ENCODE measurements around the gene FAM107B. TPM values are rescaled to one million over a fixed set of nuclear protein-coding genes. Genes with fewer than 3 reads are reported as not detected.
A peak's percentile ranks its signal among the peaks of the same experiment; 100 is the strongest.

Gene FAM107B
- total and polyA plus RNA-seq, 2 of the 13 experiments (the other 11 are each of a cell fraction or from before 2014, with no cell fraction given) = 15.7 to 24.8 TPM

GRCh38 chr10:14553448-14553847 is 221.2 kb downstream of the FAM107B start (continued):
- TF ChIP-seq AFF4 (CRISPR knock-in tag; IDR thresholded peaks at IDR 0.05) (no peak), FOSL2 (CRISPR knock-in tag; IDR thresholded peaks at IDR 0.05) (peak; percentile 64), ZNF232 (CRISPR knock-in tag; IDR thresholded peaks at IDR 0.05; ENCODE audit: borderline replicate concordance) (no peak), TFAP4 (IDR thresholded peaks at IDR 0.05; ENCODE audit: borderline replicate concordance, low read depth) (peak; percentile 31; the same call in 1 of the 2 replicates), HNF1A (IDR thresholded peaks at IDR 0.05; ENCODE audit: low read depth) (no peak), HNF1A (CRISPR knock-in tag; IDR thresholded peaks at IDR 0.05; ENCODE audit: borderline replicate concordance) (no peak), CERS6 (CRISPR knock-in tag; IDR thresholded peaks at IDR 0.05) (no peak), BHLHE40 (IDR thresholded peaks at IDR 0.05; ENCODE audit: low read length) (no peak), CEBPB (IDR thresholded peaks at IDR 0.05; ENCODE audit: borderline replicate concordance, low read depth, low read length) (peak; percentile 40; the same call in 1 of the 2 replicates), TBX3 (IDR thresholded peaks at IDR 0.05; ENCODE audit: borderline replicate concordance) (no peak)
